HEK293 (cell line): Measurements from ENCODE around the gene CARS1.

Experiments used
- CTCF ChIA-PET: fragments of 350-600 bp; formaldehyde crosslinking; extraction: SDS; loops from one replicate; lab custom pipeline; 2021; ENCODE audit warnings: antibody characterized with exemption; lab: Yijun Ruan, JAX
- POLR2A ChIA-PET: fragments of 300-600 bp; formaldehyde crosslinking; extraction: SDS; loops from one replicate; lab custom pipeline; 2020; ENCODE audit warnings: antibody characterized with exemption, inconsistent platforms; lab: Yijun Ruan, JAX
- H3K27ac ChIP-seq: fragments of 200-500 bp; sonication (Bioruptor generic); 2 replicates; pipeline ENCODE4 v1.5.1; 2014; ENCODE audit warnings: low read depth, low read length, control low read depth, inconsistent platforms; ENCODE audit errors: extremely low read depth
- H3K36me3 ChIP-seq, 2 experiments: fragments of 200-500 bp in 1 of 2; sonication (Bioruptor generic) in 1 of 2; 1 replicate in 1 of 2; 2 replicates in 1 of 2; pipeline ENCODE4 v1.5.1; 2014 to 2017; ENCODE audit warnings: inconsistent platforms in 2 of 2, low read length in 2 of 2; ENCODE audit not compliant: control insufficient read depth in 2 of 2, insufficient read depth in 1 of 2
- H3K4me1 ChIP-seq: fragments of 200-500 bp; sonication (Bioruptor generic); 2 replicates; pipeline ENCODE4 v1.5.1; 2014; ENCODE audit warnings: mild to moderate bottlenecking, low read length, inconsistent platforms; ENCODE audit not compliant: control insufficient read depth, insufficient read depth
- H3K4me3 ChIP-seq: 2 replicates; pipeline ENCODE4 v1.5.1; 2011; ENCODE audit warnings: low read depth, mild to moderate bottlenecking, control low read depth, low read length, moderate library complexity
- H3K9me3 ChIP-seq: fragments of 200-500 bp; sonication (Bioruptor generic); 2 replicates; pipeline ENCODE4 v1.5.1; 2014; ENCODE audit warnings: low read depth, low read length, inconsistent platforms; ENCODE audit not compliant: control insufficient read depth, insufficient read depth
- BCL11B ChIP-seq: fragments of 450-650 bp; formaldehyde crosslinking; IDR thresholded peaks from 2 replicates; pipeline ENCODE4 v1.5.1; 2016; ENCODE audit warnings: low read depth, missing biosample characterization, missing genetic modification characterization
- KLF8 ChIP-seq: fragments of 450-650 bp; formaldehyde crosslinking; IDR thresholded peaks from 2 replicates; pipeline ENCODE4 v1.5.1; 2016; ENCODE audit warnings: missing biosample characterization, missing genetic modification characterization
- PRDM6 ChIP-seq: fragments of 450-650 bp; formaldehyde crosslinking; IDR thresholded peaks from 2 replicates; pipeline ENCODE4 v1.5.1; 2017; ENCODE audit warnings: missing biosample characterization, missing genetic modification characterization
- SCRT2 ChIP-seq: fragments of 450-650 bp; formaldehyde crosslinking; IDR thresholded peaks from 2 replicates; pipeline ENCODE4 v1.5.1; 2016; ENCODE audit warnings: missing biosample characterization, missing genetic modification characterization
- TSHZ1 ChIP-seq: fragments of 450-650 bp; formaldehyde crosslinking; IDR thresholded peaks from 2 replicates; pipeline ENCODE4 v1.5.1; 2016; ENCODE audit warnings: missing biosample characterization, missing genetic modification characterization, borderline replicate concordance
- ZBTB10 ChIP-seq: fragments of 450-650 bp; formaldehyde crosslinking; IDR thresholded peaks from 2 replicates; pipeline ENCODE4 v1.5.1; 2016; ENCODE audit warnings: missing biosample characterization, missing genetic modification characterization
- ZBTB6 ChIP-seq: fragments of 450-650 bp; formaldehyde crosslinking; IDR thresholded peaks from 2 replicates; pipeline ENCODE4 v1.5.1; 2017; ENCODE audit warnings: missing biosample characterization, missing genetic modification characterization
- ZBTB8A ChIP-seq: fragments of 450-650 bp; formaldehyde crosslinking; IDR thresholded peaks from 2 replicates; pipeline ENCODE4 v1.5.1; 2016; ENCODE audit warnings: missing biosample characterization, missing genetic modification characterization
- ZNF350 ChIP-seq: fragments of 450-650 bp; formaldehyde crosslinking; IDR thresholded peaks from 2 replicates; pipeline ENCODE4 v1.5.0; 2017; ENCODE audit warnings: missing biosample characterization, mild to moderate bottlenecking, missing genetic modification characterization
- ZNF366 ChIP-seq: fragments of 450-650 bp; formaldehyde crosslinking; conservative IDR thresholded peaks from 2 replicates; pipeline ENCODE4 v1.5.1; 2016; ENCODE audit warnings: missing biosample characterization, missing genetic modification characterization
- ZNF449 ChIP-seq: fragments of 450-650 bp; formaldehyde crosslinking; IDR thresholded peaks from 2 replicates; pipeline ENCODE4 v1.5.1; 2017; ENCODE audit warnings: missing biosample characterization, mild to moderate bottlenecking, missing genetic modification characterization, moderate library complexity
- ZNF530 ChIP-seq: fragments of 450-650 bp; formaldehyde crosslinking; IDR thresholded peaks from 2 replicates; pipeline ENCODE4 v1.5.1; 2016; ENCODE audit warnings: low read depth, missing biosample characterization, missing genetic modification characterization
- ZNF596 ChIP-seq: fragments of 450-650 bp; IDR thresholded peaks from 2 replicates; pipeline ENCODE4 v1.5.0; 2018; ENCODE audit warnings: missing biosample characterization, mild to moderate bottlenecking, missing genetic modification characterization, moderate library complexity
- ZNF707 ChIP-seq: fragments of 450-650 bp; formaldehyde crosslinking; IDR thresholded peaks from 2 replicates; pipeline ENCODE4 v1.5.1; 2016; ENCODE audit warnings: missing biosample characterization, missing genetic modification characterization
- ZNF76 ChIP-seq: fragments of 450-650 bp; formaldehyde crosslinking; IDR thresholded peaks from 2 replicates; pipeline ENCODE4; 2016; ENCODE audit warnings: low read depth, missing biosample characterization, missing genetic modification characterization, borderline replicate concordance
- ZSCAN23 ChIP-seq: fragments of 450-650 bp; formaldehyde crosslinking; IDR thresholded peaks from 2 replicates; pipeline ENCODE4 v1.5.1; 2016; ENCODE audit warnings: missing biosample characterization, missing genetic modification characterization

The CARS1 gene

GRCh38 chr11:3085052-3085451, 27.8 kb upstream of the CARS1 start:
- CTCF ChIA-PET, result interaction anchor here (0.8 to 1.3 kb wide), 3 partner anchors 29 to 61 kb away, joined by 3 read pairs; no protein-coding TSS in a partner anchor
- TF ChIP-seq SCRT2 (tag by site-specific recombination), result no peak
- no peak for TF ChIP-seq PRDM6
- no peak for TF ChIP-seq ZNF530 (tag by site-specific recombination)
- no peak for TF ChIP-seq ZBTB6 (tag by site-specific recombination)
- no peak for TF ChIP-seq TSHZ1 (tag by site-specific recombination)
- TF ChIP-seq ZNF350 (tag by site-specific recombination), result no peak
- no peak for TF ChIP-seq ZSCAN23 (tag by site-specific recombination)
- no peak for TF ChIP-seq ZBTB10
- TF ChIP-seq BCL11B (tag by site-specific recombination), result no peak
- no peak for TF ChIP-seq ZNF707 (tag by site-specific recombination)
- no peak for TF ChIP-seq ZNF449
- TF ChIP-seq KLF8, result no peak
- no peak for TF ChIP-seq ZNF366 (tag by site-specific recombination)
- TF ChIP-seq ZNF596 (tag by site-specific recombination), result no peak
- TF ChIP-seq ZBTB8A (tag by site-specific recombination), result no peak
- TF ChIP-seq ZNF76, result no peak
- POLR2A ChIA-PET, result interaction anchor here (0.8 to 1.1 kb wide), 2 partner anchors 8 to 28 kb away, joined by 3 to 4 read pairs; partner anchors contain the start of gene CARS1
- H3K4me1 ChIP-seq, result no peaks in the 10 kb centered on the region
- no peak overlapping the region for H3K4me3 ChIP-seq
- no peak overlapping the region for H3K27ac ChIP-seq
- no peaks in the 10 kb centered on the region for H3K36me3 ChIP-seq
- no peaks in the 10 kb centered on the region for H3K9me3 ChIP-seq
